Frontal cortex (tissue), 4 donors: Measurements from ENCODE around the gene KRTAP12-1. TPM values are rescaled to one million over a fixed set of nuclear protein-coding genes. Genes with fewer than 3 reads are reported as not detected.
"Not testable (repeated sequence)": the region's sequence is repeated elsewhere in the genome, so short reads cannot be mapped to it uniquely, and the experiment has no call there.

ENCODE experiments used
- DNase-seq, 2 donors: peaks; one replicate each; pipeline ENCODE4 v3.0.0; 2012; ENCODE audit warnings: low spot score in 2 of 2
- FAIRE-seq: peaks from 2 replicates; lab custom pipeline; 2012; peaks lifted over from hg19 to GRCh38; lab: Jason Lieb, UNC
- total RNA-seq: library from RNA; depleted of rRNA; stranded (reverse); fragments of >200 nt; gene quantifications from one replicate; pipeline ENCODE4 v1.2.3, GENCODE V29; 2014
- donor health status: control.
- donor health status: control.
- donor health status: control.

Gene KRTAP12-1
- total RNA-seq, 1 donor from 2014 or later, result not detected

GRCh38 chr21:44650973-44651675 is 30.8 kb downstream of the KRTAP12-1 start:
- DNase-seq (no peak), FAIRE-seq (no peak)

GRCh38 chr21:44650265-44650972 is 31.5 kb downstream of the KRTAP12-1 start:
- FAIRE-seq, result no peak
- no peak for DNase-seq

GRCh38 chr21:44649521-44650100 is 32.4 kb downstream of the KRTAP12-1 start:
- no peak for DNase-seq
- FAIRE-seq, result no peak

DNA sequence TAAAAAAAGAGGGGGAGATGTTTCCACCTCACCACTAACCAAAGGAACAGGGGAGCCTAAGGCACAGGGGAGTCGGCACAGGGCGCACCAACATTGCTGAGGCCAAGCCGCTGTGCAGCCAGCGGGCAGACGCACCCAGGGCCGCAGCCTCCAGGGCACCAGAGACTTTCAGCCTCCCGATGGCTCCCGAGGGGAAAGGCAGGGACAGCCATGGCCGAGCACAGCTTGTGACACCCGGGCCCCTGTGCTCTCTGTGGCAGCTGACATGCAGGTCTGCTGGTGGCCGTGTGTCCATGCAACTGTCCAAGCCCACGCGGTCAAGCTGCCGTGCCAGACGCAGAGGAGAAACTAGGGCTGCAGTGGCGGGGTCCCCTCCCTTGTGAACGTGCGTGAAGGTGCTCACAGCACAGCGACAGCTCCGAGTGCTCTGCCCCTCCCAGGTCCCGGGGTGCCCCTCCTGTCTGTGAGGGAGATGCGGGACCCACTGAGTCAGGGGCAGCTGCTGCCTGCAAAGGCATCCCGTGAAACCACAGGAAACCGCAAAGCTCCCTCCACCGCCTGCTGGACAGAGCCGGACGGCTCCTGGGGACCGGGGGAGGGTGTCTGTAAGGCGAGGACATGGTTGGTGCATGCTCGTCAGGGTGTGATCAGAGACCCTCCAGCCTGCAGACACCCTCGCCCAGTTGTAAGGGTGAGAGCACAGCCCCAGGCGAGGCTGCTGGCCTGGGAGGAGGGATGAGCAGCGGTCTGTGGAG is 33.2 kb downstream of the KRTAP12-1 start:
- DNase-seq (no peak), FAIRE-seq (no peak)

DNA sequence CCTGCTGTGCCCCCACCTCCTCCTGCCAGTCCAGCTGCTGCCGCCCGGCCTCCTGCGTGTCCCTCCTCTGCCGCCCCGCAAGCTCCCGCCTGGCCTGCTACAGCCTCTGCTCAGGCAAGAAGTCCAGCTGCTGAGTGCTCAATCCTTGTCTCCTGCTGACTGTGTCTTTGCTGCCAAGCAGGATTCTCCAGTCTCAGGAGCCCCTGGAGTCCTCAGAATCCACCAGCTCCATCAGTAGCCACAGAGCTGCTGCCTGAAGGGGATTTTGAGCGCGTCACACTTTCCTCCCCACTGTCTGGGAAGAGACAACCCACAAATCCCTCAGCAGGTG is 34.8 kb downstream of the KRTAP12-1 start:
- DNase-seq, result no peak
- no peak for FAIRE-seq

DNA sequence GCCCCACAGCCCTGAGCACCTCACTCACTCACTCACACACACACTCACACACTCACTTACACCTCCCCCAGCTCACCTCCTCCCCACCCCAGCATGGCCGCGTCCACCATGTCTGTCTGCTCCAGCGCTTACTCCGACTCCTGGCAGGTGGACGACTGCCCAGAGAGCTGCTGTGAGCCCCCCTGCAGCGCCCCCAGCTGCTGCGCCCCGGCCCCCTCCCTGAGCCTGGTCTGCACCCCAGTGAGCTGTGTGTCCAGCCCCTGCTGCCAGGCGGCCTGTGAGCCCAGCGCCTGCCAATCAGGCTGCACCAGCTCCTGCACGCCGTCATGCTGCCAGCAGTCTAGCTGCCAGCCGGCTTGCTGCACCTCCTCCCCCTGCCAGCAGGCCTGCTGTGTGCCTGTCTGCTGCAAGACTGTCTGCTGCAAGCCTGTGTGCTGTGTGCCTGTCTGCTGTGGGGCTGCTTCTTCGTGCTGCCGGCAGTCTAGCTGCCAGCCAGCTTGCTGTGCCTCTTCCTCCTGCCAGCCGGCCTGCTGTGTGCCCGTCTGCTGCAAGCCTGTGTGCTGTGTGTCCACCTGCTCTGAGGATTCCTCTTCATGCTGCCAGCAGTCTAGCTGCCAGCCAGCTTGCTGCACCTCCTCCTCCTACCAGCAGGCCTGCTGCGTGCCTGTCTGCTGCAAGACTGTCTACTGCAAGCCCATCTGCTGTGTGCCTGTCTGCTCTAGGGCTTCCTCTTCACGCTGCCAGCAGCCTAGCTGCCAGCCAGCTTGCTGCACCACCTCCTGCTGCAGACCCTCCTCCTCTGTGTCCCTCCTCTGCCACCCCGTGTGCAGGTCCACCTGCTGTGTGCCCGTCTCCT is 35.4 kb downstream of the KRTAP12-1 start, which contains the start of gene KRTAP10-11:
KRTAP10-11 (plus strand) TSS at position 49 of the 856 bp plus-strand sequence; CDS start at position 94, 45 bp downstream.
- FAIRE-seq, DNase-seq: not testable (repeated sequence)

DNA sequence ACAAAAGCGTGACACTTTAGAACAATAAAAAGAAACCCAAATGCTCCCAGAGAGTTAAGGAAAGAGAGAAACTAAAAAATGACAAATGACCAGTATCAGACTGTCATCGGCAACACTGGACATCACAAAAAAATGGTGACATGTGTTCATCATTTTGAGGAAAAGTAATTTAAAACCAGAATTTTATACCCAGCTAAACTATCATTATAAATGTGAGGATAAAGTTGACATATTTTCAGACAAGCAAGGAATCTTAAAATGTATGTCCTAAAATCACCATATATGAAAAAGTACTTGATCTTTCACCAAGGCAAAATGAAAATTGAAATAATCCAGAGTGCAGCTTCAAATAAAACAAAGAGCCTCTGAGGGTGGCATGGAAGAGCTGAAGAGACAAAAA is 37.1 kb downstream of the KRTAP12-1 start:
- DNase-seq (no peak), FAIRE-seq (no peak)

- FAIRE-seq, result no peak
Observed at GRCh38 chr21:44643741-44644310, 38.1 kb downstream of the KRTAP12-1 start.

DNA sequence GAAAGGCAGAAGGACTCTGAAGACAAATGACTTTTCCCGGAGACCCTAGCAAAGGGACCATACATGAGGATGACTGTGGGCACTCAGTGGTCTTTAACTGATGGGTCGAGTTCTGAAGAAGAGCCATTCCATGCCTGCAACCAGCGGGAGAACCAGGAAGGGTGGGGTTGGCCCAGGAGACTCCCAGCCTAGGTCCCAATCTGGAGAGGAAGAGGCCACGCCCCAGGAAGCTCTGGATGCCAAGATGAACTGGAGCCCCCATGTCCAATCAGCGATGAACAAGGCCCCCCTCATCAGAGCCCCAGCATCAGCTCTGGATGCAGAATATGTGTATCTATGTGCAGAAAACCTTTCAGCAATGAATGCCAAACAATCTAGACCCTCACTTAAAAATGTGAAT is 41.2 kb downstream of the KRTAP12-1 start:
- FAIRE-seq (no peak), DNase-seq (no peak)

More at GRCh38 chr21:44643741-44644310, 38.1 kb downstream of the KRTAP12-1 start:
- DNase-seq, result no peak

DNA sequence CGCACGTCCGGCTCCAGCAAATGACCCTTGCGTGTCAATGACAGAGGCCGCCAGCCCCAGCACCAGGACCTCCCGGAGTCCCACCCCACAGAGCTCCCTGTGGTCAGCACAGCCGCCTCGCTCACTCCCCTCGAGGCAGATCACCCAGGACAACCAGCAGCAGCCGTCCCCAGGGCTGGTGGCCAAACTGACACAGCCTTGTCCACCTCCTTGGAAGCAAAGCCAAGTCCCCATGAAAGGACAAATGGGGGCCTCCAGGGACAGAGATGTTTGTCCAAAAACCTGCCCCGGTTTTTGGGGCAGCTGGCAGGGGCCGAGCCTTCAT is 42.7 kb downstream of the KRTAP12-1 start:
- no peak for DNase-seq
- FAIRE-seq, result no peak

DNA sequence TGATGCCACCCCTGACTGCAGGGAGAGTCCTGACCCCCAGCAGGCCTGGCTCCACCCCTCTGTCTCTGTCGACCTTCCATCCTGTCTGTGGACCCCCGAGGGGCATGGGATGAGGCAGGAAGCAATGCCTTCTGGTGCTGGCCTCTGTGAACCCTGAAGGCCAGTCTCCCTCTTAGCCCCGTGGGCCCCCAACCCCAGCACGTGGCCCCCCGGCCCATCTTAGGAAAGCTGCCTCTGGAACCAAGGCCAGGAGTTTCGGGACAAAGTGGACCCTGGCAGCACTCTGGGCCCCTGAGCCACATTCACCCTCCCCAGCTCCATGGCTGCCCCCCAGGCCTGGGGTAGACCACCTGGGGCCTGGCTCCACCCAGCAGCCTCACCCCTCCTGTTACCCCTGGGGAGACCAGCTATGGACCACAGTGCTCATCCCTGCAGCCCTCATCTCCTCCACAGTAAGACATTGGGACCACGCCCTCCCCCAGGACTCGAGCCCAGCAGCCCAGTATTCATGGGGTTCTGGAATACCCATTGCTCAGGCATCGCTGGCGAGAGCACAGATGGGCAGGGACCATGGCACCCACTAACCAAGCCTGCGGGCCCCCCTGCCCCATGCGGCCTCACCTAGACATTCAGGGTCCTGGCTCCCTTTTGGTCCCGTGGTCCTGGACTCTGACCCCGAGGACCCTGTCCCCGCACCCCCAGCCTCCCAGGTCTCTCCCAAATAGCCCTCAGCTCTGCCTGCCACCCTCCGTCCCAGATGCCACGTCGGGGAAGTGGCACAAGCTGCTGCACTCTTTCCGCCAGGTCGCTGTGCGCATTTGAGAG is 43.2 kb downstream of the KRTAP12-1 start:
- not testable (repeated sequence) for FAIRE-seq, DNase-seq

DNA sequence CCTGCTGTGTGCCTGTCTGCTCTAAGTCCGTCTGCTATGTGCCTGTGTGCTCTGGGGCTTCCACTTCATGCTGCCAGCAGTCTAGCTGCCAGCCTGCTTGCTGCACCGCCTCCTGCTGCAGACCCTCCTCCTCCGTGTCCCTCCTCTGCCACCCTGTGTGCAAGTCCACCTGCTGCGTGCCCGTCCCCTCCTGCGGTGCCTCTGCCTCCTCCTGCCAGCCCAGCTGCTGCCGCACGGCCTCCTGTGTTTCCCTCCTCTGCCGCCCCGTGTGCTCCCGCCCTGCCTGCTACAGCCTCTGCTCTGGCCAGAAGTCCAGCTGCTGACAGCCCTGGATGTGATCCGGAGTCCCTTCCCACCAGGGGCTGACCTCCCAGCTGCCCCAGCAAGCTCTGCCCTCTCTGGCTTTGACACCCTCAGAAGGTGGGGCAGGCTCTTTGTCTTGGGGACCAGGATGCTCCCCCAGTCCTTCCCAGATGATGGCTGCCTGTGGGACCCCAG is 44.1 kb downstream of the KRTAP12-1 start:
- not testable (repeated sequence) for DNase-seq, FAIRE-seq

- FAIRE-seq, result no peak
- DNase-seq, result no peak
Observed at GRCh38 chr21:44637018-44637850, 44.7 kb downstream of the KRTAP12-1 start, which contains the start of gene KRTAP10-10. TSS of gene KRTAP10-10 (plus strand) at chr21:44637356. CDS start at chr21:44637418, 62 bp downstream.

DNA sequence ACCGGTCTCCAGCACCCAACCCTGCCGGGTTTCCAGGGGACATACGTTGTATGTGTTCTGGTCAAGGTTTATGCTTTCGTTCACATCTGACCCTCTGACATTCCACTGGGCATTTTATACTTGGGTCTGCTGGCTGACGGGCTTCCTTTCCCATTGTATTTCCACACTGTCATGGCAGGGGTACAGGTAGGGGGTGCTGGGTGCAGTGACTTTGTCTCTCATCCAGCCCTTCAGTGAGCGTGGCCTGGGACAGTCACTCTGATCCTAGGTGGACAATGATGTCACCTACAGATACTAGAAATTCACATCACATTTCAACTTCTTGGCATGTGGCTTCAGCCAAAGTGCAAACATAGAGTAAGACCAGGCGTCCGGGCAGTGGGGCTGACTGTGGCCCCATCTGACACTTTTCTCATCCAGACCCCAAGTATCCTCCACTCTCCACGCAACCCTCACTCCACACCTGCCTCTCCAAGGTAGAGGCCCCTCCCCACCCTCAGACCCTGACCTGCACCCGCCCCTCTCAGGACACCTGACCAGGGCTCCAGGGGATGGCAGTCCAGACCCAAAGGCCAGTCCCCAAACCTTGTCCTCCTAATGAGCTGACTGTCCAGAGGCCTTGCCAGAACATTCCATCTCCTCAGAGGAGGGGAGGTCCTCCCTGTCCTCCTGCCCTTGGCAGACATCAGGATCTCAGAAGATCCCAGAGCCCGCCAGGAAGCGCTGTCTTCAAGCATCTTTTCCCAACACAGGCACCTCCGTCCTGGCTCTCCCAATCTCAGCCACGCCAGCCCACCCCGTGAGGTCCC is 45.5 kb downstream of the KRTAP12-1 start:
- DNase-seq (no peak), FAIRE-seq (no peak)

GRCh38 chr21:44632067-44632466 is 49.9 kb downstream of the KRTAP12-1 start:
- no peak for FAIRE-seq

More at GRCh38 chr21:44632067-44632466, 49.9 kb downstream of the KRTAP12-1 start:
- DNase-seq, result no peak
